ENCODE results near the gene OTX1.

- no peak for TF ChIP-seq YY1 (IDR thresholded peaks at IDR 0.05; ENCODE audit: insufficient read depth, insufficient read length)
- no peak for TF ChIP-seq SUZ12 (IDR thresholded peaks at IDR 0.05; ENCODE audit: extremely low read depth, insufficient read depth, insufficient read length)
- no peak for TF ChIP-seq ZNF274 (IDR thresholded peaks at IDR 0.05; ENCODE audit: low read depth, low read length)
Measured at GRCh38 chr2:63092401-63092800, 41.8 kb downstream of the OTX1 start.
